ENCODE results near the gene GALNT1.
A peak's percentile ranks its signal among the peaks of the same experiment; 100 is the strongest.

GALNT1 gene

GRCh38 chr18:35730691-35731370 is 149.3 kb downstream of the GALNT1 start:
- ATAC-seq (no peak), DNase-seq (no peak)
- Mint-ChIP-seq H3K4me3 (no peak overlapping the region), H3K4me1 (peaks cover 13% of the 10 kb centered on the region), H3K27me3 (peaks cover 13% of the 10 kb centered on the region), H3K9me3 (peaks cover 21 to 30% of the 10 kb centered on the region in 2 donors), H3K27ac (peak overlapping the region; percentile 5 to 44)

- H3K9me3 Mint-ChIP-seq: peaks cover 21% of the 10 kb centered on the region in 2 donors
- ATAC-seq (no peak), DNase-seq (no peak)
- no peak overlapping the region for H3K27ac Mint-ChIP-seq
- H3K4me3 Mint-ChIP-seq: no peak overlapping the region
- peaks cover 10% of the 10 kb centered on the region for H3K27me3 Mint-ChIP-seq
- H3K4me1 Mint-ChIP-seq: peaks cover 13% of the 10 kb centered on the region
Observed at GRCh38 chr18:35731701-35732100, 150.2 kb downstream of the GALNT1 start.

GRCh38 chr18:35732162-35732561 is 150.6 kb downstream of the GALNT1 start:
- DNase-seq (no peak), ATAC-seq (no peak)
- Mint-ChIP-seq H3K27me3 (peaks cover 10% of the 10 kb centered on the region), H3K27ac (no peak overlapping the region), H3K9me3 (peaks cover 20 to 21% of the 10 kb centered on the region in 2 donors), H3K4me1 (peaks cover 13% of the 10 kb centered on the region), H3K4me3 (no peak overlapping the region)

GRCh38 chr18:35732636-35733035 is 151.1 kb downstream of the GALNT1 start:
- H3K27ac Mint-ChIP-seq: no peak overlapping the region

DNA sequence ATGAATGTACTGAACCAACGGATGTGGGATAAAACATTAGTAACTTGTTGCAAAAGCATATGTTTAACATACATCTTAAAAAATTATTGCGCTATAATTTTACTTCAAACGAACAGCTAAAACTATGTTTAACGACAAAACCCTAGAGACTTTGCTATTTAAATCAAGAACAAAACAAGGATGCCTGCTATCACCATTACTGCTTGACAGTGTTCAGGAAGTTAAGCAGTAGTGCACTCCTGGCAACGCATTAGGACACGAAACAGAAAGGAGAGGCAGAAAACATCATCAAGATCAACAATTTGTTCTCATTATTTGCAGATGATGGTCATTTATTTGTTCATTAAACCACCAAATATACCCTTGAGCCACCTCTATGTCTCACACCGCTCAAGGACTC is 151.9 kb downstream of the GALNT1 start:
- Mint-ChIP-seq H3K4me3 (no peak overlapping the region), H3K9me3 (peaks cover 16 to 17% of the 10 kb centered on the region in 2 donors), H3K27me3 (peaks cover 12% of the 10 kb centered on the region), H3K27ac (no peak overlapping the region), H3K4me1 (peaks cover 13% of the 10 kb centered on the region)
- ATAC-seq (no peak), DNase-seq (no peak)

More at GRCh38 chr18:35732636-35733035, 151.1 kb downstream of the GALNT1 start:
- H3K4me3 Mint-ChIP-seq: no peak overlapping the region
- DNase-seq (no peak), ATAC-seq (no peak)
- peaks cover 12% of the 10 kb centered on the region for H3K27me3 Mint-ChIP-seq
- peaks cover 20 to 21% of the 10 kb centered on the region in 2 donors for H3K9me3 Mint-ChIP-seq
- peaks cover 13% of the 10 kb centered on the region for H3K4me1 Mint-ChIP-seq

DNA sequence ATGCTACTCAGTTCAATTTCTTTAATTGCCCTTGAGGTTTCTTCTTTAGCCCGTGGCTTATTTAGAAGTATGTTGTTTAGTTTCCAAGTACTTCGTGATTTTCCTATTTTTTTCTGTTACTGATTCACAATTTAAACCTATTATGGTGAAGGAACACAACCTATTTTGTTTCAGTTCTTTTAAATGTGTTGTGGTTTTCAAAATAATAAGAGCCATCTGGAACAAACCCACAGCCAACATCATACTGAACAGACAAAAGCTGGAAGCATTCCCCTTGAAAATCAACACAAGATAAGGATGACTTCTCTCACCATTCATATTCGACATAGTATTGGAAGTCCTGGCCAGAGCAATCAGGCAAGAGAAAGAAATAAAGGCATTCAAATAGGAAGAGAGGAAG is 155.2 kb downstream of the GALNT1 start:
- no peak overlapping the region for H3K4me3 Mint-ChIP-seq
- H3K27me3 Mint-ChIP-seq: peaks cover 12% of the 10 kb centered on the region
- ATAC-seq (no peak), DNase-seq (no peak)
- H3K27ac Mint-ChIP-seq: no peak overlapping the region
- peaks cover 0 to 12% of the 10 kb centered on the region in 2 donors for H3K9me3 Mint-ChIP-seq
- no peaks in the 10 kb centered on the region for H3K4me1 Mint-ChIP-seq

DNA sequence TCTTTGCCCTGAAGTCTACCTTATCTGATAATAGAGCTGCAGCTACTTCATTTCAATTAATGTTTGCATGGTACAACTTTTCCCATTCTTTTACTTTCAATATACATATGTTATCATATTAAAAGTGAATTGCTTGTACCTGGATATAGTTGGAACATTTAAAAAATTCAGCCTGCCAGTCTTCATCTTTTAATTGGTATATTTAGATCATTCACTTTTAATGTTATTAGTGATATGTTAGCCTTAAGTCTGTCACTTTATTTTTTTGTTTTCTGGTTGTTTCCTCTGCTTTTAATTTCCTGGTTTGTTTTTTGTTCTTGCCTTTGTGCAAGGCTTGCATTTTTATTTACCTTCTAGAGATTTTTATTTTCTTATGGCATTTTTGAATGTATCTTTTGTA is 158.2 kb downstream of the GALNT1 start:
- ATAC-seq: no peak
- Mint-ChIP-seq H3K27me3 (peaks cover 12% of the 10 kb centered on the region), H3K27ac (no peak overlapping the region), H3K4me3 (no peak overlapping the region), H3K9me3 (peaks cover 3 to 12% of the 10 kb centered on the region in 2 donors), H3K4me1 (no peaks in the 10 kb centered on the region)
- no peak for DNase-seq

GRCh38 chr18:35740656-35741055 is 159.1 kb downstream of the GALNT1 start:
- Mint-ChIP-seq H3K27ac (no peak overlapping the region), H3K27me3 (peaks cover 12% of the 10 kb centered on the region), H3K4me3 (no peak overlapping the region), H3K4me1 (no peaks in the 10 kb centered on the region), H3K9me3 (peaks cover 10 to 16% of the 10 kb centered on the region in 2 donors)
- ATAC-seq (no peak), DNase-seq (no peak)

DNA sequence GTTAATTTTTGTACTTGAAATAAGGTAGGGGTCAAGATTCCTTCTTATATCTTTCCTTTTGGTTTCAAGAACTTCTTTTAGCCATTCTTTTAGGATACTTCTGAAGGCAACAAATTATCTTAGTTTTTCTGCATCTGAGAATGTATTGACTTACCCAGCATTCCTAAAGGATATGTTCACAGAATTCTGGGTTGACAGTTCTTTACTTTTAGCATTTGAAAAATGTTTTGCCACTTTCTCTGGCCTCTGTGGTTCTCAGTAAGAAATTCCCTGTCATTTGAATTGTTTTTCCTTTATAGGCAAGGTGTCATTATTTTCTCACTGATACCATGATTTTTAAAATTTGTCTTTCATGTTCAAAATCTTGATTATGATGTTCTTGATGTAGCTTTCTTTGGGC is 162.4 kb downstream of the GALNT1 start:
- ATAC-seq (no peak), DNase-seq (no peak)
- Mint-ChIP-seq H3K27ac (no peak overlapping the region), H3K4me3 (no peak overlapping the region), H3K9me3 (peaks cover 13 to 19% of the 10 kb centered on the region in 2 donors), H3K4me1 (no peaks in the 10 kb centered on the region), H3K27me3 (no peaks in the 10 kb centered on the region)

DNA sequence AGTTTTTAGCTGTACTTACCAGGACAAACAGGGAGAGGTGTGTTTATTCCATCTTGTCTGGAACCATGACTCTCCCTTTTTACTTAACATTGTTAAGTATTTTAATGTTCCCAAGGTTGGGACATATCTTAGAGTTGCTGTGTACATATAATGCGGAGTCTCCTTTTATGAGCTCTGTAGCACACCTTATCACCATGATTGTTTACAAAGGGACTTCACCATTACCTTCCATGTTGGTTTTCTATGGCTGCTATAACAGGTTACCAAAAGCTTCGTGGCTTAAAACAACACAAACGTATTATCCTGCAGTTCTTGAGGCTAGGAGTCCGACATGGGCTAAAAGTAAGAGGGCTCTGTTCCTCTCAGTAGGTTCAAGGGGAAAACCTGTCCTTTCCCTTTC is 164.3 kb downstream of the GALNT1 start:
- Mint-ChIP-seq H3K4me1 (no peaks in the 10 kb centered on the region), H3K27ac (no peak overlapping the region), H3K9me3 (peaks cover 6 to 19% of the 10 kb centered on the region in 2 donors), H3K4me3 (no peak overlapping the region), H3K27me3 (no peaks in the 10 kb centered on the region)
- DNase-seq (no peak), ATAC-seq (no peak)

GRCh38 chr18:35746826-35747339 is 165.3 kb downstream of the GALNT1 start:
- H3K27me3 Mint-ChIP-seq: no peaks in the 10 kb centered on the region
- ATAC-seq (no peak), DNase-seq (no peak)
- no peaks in the 10 kb centered on the region for H3K4me1 Mint-ChIP-seq
- H3K9me3 Mint-ChIP-seq: peaks cover 6 to 19% of the 10 kb centered on the region in 2 donors
- no peak overlapping the region for H3K27ac Mint-ChIP-seq
- H3K4me3 Mint-ChIP-seq: no peak overlapping the region

GRCh38 chr18:35747894-35748472 is 166.4 kb downstream of the GALNT1 start:
- DNase-seq (no peak), ATAC-seq (no peak)
- Mint-ChIP-seq H3K4me1 (no peaks in the 10 kb centered on the region), H3K27ac (peak overlapping the region in 1 of 2 donors; percentile 13), H3K27me3 (no peaks in the 10 kb centered on the region), H3K4me3 (no peak overlapping the region), H3K9me3 (peaks cover 6 to 19% of the 10 kb centered on the region in 2 donors)

DNA sequence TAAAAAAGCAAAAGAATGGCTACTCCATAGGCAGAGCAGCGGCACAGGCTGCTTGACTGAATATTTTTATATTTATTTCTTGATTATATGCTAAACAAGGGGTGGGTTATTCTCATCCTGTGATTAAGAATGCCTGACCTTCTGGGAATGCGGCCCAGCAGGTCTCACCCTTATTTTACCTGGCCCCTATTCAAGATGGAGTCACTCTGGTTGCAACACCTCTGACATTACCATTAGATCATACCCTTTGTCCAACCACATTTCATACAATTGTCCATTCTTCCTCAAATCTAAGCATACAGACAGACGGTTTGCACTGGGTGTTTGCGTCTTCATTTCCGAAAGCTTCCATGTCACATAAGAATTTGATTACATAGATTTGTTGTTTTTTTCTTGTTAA is 168.2 kb downstream of the GALNT1 start:
- ATAC-seq (no peak), DNase-seq (no peak)
- Mint-ChIP-seq H3K27me3 (no peaks in the 10 kb centered on the region), H3K4me3 (no peak overlapping the region), H3K4me1 (no peaks in the 10 kb centered on the region), H3K9me3 (peaks cover 6 to 17% of the 10 kb centered on the region in 2 donors), H3K27ac (no peak overlapping the region)

GRCh38 chr18:35750929-35751328 is 169.4 kb downstream of the GALNT1 start:
- Mint-ChIP-seq H3K27me3 (no peaks in the 10 kb centered on the region), H3K9me3 (peaks cover 0 to 6% of the 10 kb centered on the region in 2 donors), H3K4me1 (no peaks in the 10 kb centered on the region), H3K4me3 (no peak overlapping the region), H3K27ac (no peak overlapping the region)
- ATAC-seq (no peak), DNase-seq (no peak)

GRCh38 chr18:35753306-35753910 is 171.9 kb downstream of the GALNT1 start:
- DNase-seq (no peak), ATAC-seq (no peak)
- H3K27ac Mint-ChIP-seq: no peak overlapping the region
- peaks cover 10% of the 10 kb centered on the region for H3K27me3 Mint-ChIP-seq
- no peaks in the 10 kb centered on the region for H3K9me3 Mint-ChIP-seq
- H3K4me3 Mint-ChIP-seq: no peak overlapping the region
- no peaks in the 10 kb centered on the region for H3K4me1 Mint-ChIP-seq

DNA sequence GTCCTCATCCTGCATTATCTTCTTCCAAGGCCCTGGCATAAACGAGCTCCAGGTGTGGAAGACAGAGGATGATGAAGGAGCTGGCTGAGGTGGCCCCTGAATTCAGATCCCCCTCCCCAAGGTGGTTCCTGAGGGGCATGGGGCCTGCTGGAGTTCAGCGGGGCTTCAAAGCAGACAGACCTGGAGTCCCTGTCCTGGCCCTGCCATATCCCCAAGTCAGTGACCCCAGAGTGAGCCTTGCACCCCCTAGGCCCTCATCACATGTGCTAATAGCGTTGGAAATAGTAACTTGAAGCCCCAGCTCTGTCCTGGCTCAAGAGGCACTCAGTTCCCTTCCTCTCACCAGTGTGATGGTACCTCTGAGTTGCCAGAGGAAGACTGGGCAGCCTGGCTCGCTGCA is 172.9 kb downstream of the GALNT1 start:
- DNase-seq (no peak), ATAC-seq (peak; percentile 26)
- Mint-ChIP-seq H3K27me3 (peaks cover 18% of the 10 kb centered on the region), H3K27ac (no peak overlapping the region), H3K4me3 (no peak overlapping the region), H3K4me1 (no peaks in the 10 kb centered on the region), H3K9me3 (no peaks in the 10 kb centered on the region)

Data from stimulated activated naive CD8-positive, alpha-beta T cell treated with anti-CD3 and anti-CD28 coated beads, Interleukin-15, amount 100 ng/mL, for 72 hours (primary cell).